DOHH2 (cell line): ENCODE measurements around the gene EPHB1.

Source experiments
- CTCF ChIP-seq: fragments of 200-600 bp; sonication (generic); IDR thresholded peaks from one replicate; pipeline ENCODE4 v1.5.1; 2014; ENCODE audit warnings: antibody characterized with exemption, mild to moderate bottlenecking, low read depth, low read length; ENCODE audit not compliant: poor library complexity, severe bottlenecking
- EZH2phosphoT487 ChIP-seq: fragments of 200-600 bp; sonication (generic); IDR thresholded peaks from 2 replicates; pipeline ENCODE4 v1.6.1; 2017; ENCODE audit warnings: borderline replicate concordance, mild to moderate bottlenecking, antibody characterized with exemption, low read length, moderate library complexity, mixed read lengths

- no peak for TF ChIP-seq CTCF
- no peak for TF ChIP-seq EZH2phosphoT487
These were observed 274.3 kb downstream of the EPHB1 start for GRCh38 chr3:135069406-135069805.
